Smooth muscle cell (in vitro differentiated cells): ENCODE measurements around the gene EEF1AKMT1. TPM values are rescaled to one million over a fixed set of nuclear protein-coding genes. Genes with fewer than 3 reads are reported as not detected.

ENCODE experiments used
- DNase-seq: peaks from one replicate; lab custom pipeline; 2025; ENCODE audit not compliant: unreplicated experiment; lab: John Stamatoyannopoulos, UW
- H2AFZ ChIP-seq: fragments of 200-600 bp; sonication (generic); 2 replicates; pipeline ENCODE4 v1.6.0; 2016; ENCODE audit warnings: antibody characterized with exemption, low read depth, mild to moderate bottlenecking
- H3F3A ChIP-seq: fragments of 200-600 bp; sonication (generic); 2 replicates; pipeline ENCODE4 v1.6.0; 2017; ENCODE audit warnings: antibody characterized with exemption, low read depth
- H3K27ac ChIP-seq: fragments of 200-600 bp; sonication (generic); 2 replicates; pipeline ENCODE4 v1.5.1; 2016; ENCODE audit warnings: low read depth, mild to moderate bottlenecking
- H3K27me3 ChIP-seq: fragments of 200-600 bp; sonication (generic); 2 replicates; pipeline ENCODE4 v1.6.1; 2016; ENCODE audit warnings: low read depth, mild to moderate bottlenecking
- H3K36me3 ChIP-seq: fragments of 200-600 bp; sonication (generic); 2 replicates; pipeline ENCODE4 v1.5.1; 2016; ENCODE audit warnings: low read depth
- H3K4me1 ChIP-seq: fragments of 200-600 bp; sonication (generic); 2 replicates; pipeline ENCODE4 v1.5.1; 2016; ENCODE audit warnings: low read depth
- H3K4me2 ChIP-seq: fragments of 200-600 bp; sonication (generic); 2 replicates; pipeline ENCODE4 v1.6.0; 2016; ENCODE audit warnings: mild to moderate bottlenecking
- H3K4me3 ChIP-seq: fragments of 200-600 bp; sonication (generic); 2 replicates; pipeline ENCODE4 v1.5.1; 2016; ENCODE audit warnings: mild to moderate bottlenecking
- H3K79me2 ChIP-seq: fragments of 200-600 bp; sonication (generic); 2 replicates; pipeline ENCODE4 v1.6.0; 2016; ENCODE audit warnings: low read depth, mild to moderate bottlenecking
- H3K9ac ChIP-seq: fragments of 200-600 bp; sonication (generic); 2 replicates; pipeline ENCODE4 v1.6.0; 2016; ENCODE audit warnings: low read depth
- H3K9me3 ChIP-seq: fragments of 200-600 bp; sonication (generic); replicated peaks from 2 replicates; pipeline ENCODE4 v1.5.1; 2016; ENCODE audit warnings: low read depth
- H4K20me1 ChIP-seq: fragments of 200-600 bp; sonication (generic); 2 replicates; pipeline ENCODE4 v1.6.0; 2016; ENCODE audit warnings: low read depth
- WGBS: methylation state at CpG from one replicate; pipeline ENCODE4 v1.1.7; 2016; ENCODE audit warnings: low lambda C conversion rate; 5-methylcytosine and 5-hydroxymethylcytosine counted together
- polyA plus RNA-seq: library from polyadenylated mRNA; unstranded; fragments of >200 nt; fragmentation: Nextera tagmentation; extraction: Ambion mirVana; gene quantifications from 2 replicates; pipeline ENCODE4 v1.2.1, GENCODE V29; 2016
- total RNA-seq: library from RNA; depleted of rRNA; stranded (reverse); fragments of >200 nt; gene quantifications from 2 replicates; pipeline ENCODE4 v1.2.3, GENCODE V29; 2014
- TF ChIP-seq, protein P1 (sequence below): fragments of 200-600 bp; sonication (generic); IDR thresholded peaks from 2 replicates; pipeline ENCODE4 v1.5.1; 2017; ENCODE audit warnings: borderline replicate concordance, mild to moderate bottlenecking, antibody characterized with exemption; ENCODE audit not compliant: insufficient read depth, poor library complexity, severe bottlenecking

Gene EEF1AKMT1, protein sequence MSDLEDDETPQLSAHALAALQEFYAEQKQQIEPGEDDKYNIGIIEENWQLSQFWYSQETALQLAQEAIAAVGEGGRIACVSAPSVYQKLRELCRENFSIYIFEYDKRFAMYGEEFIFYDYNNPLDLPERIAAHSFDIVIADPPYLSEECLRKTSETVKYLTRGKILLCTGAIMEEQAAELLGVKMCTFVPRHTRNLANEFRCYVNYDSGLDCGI
- total RNA-seq (7.4 and 17.3 TPM in 2 replicates), polyA plus RNA-seq (14.6 and 15.0 TPM in 2 replicates)

DNA sequence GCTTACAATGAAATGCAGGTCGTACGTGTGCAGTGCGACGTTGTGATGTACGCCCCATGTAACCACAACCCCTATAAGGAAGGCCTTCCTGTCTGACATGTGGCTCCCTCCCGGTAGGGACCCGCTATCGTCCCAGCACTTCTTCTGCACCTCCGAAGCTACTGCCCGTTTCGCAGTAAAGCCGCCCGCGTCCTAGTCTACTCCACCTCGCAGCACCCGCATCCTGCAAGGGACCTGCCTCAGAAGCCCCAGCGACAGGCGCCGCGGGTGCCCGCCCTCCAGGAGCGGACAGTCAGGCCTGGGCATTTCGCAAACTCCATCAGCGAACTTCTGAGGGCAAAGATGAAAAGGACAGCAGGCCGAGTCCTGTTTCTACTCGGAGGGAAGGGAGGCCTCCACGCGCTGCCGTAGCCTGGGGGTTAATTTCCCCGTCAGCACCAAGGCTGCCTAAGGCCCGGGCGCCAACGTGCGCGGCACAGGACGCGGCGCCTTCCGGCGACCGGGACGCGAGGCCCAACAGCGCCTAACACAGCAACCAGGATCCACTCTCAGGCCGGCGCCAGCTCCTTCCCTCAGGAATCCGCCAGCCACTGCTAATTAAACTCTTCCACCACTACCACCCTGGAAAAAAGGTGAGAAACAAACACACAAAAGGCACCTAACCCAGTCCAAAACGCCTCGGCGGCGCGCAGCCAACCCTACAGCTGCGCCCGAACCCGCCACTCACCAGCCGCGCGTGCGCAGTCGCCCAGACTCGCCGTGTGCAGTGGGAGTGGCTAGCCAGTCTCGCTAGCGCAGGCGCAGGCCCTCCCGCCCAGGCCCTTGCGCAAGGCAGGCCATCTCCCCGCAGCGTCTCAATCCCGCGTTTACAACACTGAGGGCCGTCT is at the start of gene EEF1AKMT1:
Gene EEF1AKMT1, minus strand, starts transcription at position 768 of the 887 bp plus-strand sequence. CDS start 16,363 bp downstream, outside the sequence.
- under 1% methylated on average over 72 of the region's 72 CpGs for WGBS
- Histone ChIP-seq H3K4me3 (peak within 1 kb of the TSS; percentile 54), H3K9ac (peak within 1 kb of the TSS; percentile 68)

DNA sequence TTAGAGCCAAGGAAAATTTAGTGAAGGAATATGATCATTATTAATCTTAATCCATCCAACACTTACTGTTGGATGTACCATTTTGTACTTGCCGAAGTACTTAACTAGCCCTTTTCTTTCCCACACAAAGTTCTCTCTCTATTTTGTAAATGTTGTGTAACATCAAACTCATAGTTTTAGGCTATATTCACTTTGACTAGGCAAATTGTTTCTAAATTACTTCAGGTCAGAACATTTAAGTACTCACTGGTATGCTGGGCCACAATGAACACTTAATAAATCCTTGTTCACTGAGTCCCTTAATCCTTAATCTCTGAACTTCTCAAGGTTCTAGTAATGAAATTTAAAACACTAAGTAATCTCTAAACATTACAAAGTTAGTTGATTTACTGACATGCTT is 49.3 kb upstream of the EEF1AKMT1 start:
- Histone ChIP-seq H4K20me1 (peaks cover 1% of the 10 kb centered on the region), H3K4me2 (no peak overlapping the region), H3F3A (peaks cover 10% of the 10 kb centered on the region), H3K79me2 (no peaks in the 10 kb centered on the region), H2AFZ (no peak overlapping the region), H3K36me3 (no peaks in the 10 kb centered on the region), H3K9ac (no peak overlapping the region), H3K27ac (no peak overlapping the region), H3K4me3 (no peak overlapping the region), H3K9me3 (no peaks in the 10 kb centered on the region), H3K4me1 (peaks cover 9% of the 10 kb centered on the region), H3K27me3 (no peaks in the 10 kb centered on the region)
- DNase-seq = no peak
- TF ChIP-seq, protein P1, sequence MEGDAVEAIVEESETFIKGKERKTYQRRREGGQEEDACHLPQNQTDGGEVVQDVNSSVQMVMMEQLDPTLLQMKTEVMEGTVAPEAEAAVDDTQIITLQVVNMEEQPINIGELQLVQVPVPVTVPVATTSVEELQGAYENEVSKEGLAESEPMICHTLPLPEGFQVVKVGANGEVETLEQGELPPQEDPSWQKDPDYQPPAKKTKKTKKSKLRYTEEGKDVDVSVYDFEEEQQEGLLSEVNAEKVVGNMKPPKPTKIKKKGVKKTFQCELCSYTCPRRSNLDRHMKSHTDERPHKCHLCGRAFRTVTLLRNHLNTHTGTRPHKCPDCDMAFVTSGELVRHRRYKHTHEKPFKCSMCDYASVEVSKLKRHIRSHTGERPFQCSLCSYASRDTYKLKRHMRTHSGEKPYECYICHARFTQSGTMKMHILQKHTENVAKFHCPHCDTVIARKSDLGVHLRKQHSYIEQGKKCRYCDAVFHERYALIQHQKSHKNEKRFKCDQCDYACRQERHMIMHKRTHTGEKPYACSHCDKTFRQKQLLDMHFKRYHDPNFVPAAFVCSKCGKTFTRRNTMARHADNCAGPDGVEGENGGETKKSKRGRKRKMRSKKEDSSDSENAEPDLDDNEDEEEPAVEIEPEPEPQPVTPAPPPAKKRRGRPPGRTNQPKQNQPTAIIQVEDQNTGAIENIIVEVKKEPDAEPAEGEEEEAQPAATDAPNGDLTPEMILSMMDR = no peak
- 92% methylated on average over 1 of the region's 1 CpG for WGBS

More for the DNA sequence above, at the start of gene EEF1AKMT1:
- Histone ChIP-seq H3K79me2 (peaks cover 5% of the 10 kb centered on the region), H3K36me3 (peaks cover 5% of the 10 kb centered on the region), H4K20me1 (no peaks in the 10 kb centered on the region), H3K9me3 (no peaks in the 10 kb centered on the region), H3F3A (no peaks in the 10 kb centered on the region), H3K4me2 (peak within 1 kb of the TSS; percentile 87), H3K27me3 (no peaks in the 10 kb centered on the region), H2AFZ (peak within 1 kb of the TSS; percentile 41), H3K27ac (peak within 1 kb of the TSS; percentile 67), H3K4me1 (peaks cover 6% of the 10 kb centered on the region)
- TF ChIP-seq, protein P1 = no peak
- DNase-seq = peak; percentile 81

- no peaks in the 10 kb centered on the region for H3K36me3 ChIP-seq
- H3K79me2 ChIP-seq = no peaks in the 10 kb centered on the region
- H2AFZ ChIP-seq = no peak overlapping the region
- H3K9me3 ChIP-seq = no peaks in the 10 kb centered on the region
- H3K27ac ChIP-seq = no peak overlapping the region
- peaks cover 9% of the 10 kb centered on the region for H3K4me1 ChIP-seq
- TF ChIP-seq, protein P1 = no peak
- H3K4me2 ChIP-seq = no peak overlapping the region
- peaks cover 4% of the 10 kb centered on the region for H4K20me1 ChIP-seq
- DNase-seq = no peak
- no peak overlapping the region for H3K9ac ChIP-seq
- H3F3A ChIP-seq = peaks cover 10% of the 10 kb centered on the region
- 100% methylated on average over 1 of the region's 1 CpG for WGBS
- no peaks in the 10 kb centered on the region for H3K27me3 ChIP-seq
- H3K4me3 ChIP-seq = no peak overlapping the region
Observed at GRCh38 chr13:20822406-20822805, 48.6 kb upstream of the EEF1AKMT1 start.
